HEK293 (cell line): ENCODE results near the gene SCOC.

ENCODE experiments used
- ATF2 ChIP-seq: fragments of 450-650 bp; formaldehyde crosslinking; IDR thresholded peaks from 2 replicates; pipeline ENCODE4 v1.5.1; 2016; ENCODE audit warnings: missing biosample characterization, missing genetic modification characterization, low read depth
- MYNN ChIP-seq: fragments of 450-650 bp; formaldehyde crosslinking; IDR thresholded peaks from 2 replicates; pipeline ENCODE4 v1.5.1; 2016; ENCODE audit warnings: missing biosample characterization, missing genetic modification characterization, borderline replicate concordance
- OVOL3 ChIP-seq: fragments of 450-650 bp; formaldehyde crosslinking; IDR thresholded peaks from 2 replicates; pipeline ENCODE4 v1.5.1; 2016; ENCODE audit warnings: missing biosample characterization, missing genetic modification characterization
- REST ChIP-seq: fragments of 450-650 bp; formaldehyde crosslinking; IDR thresholded peaks from 2 replicates; pipeline ENCODE4 v1.5.1; 2016; ENCODE audit warnings: missing biosample characterization, missing genetic modification characterization
- SP2 ChIP-seq: fragments of 450-650 bp; formaldehyde crosslinking; IDR thresholded peaks from 2 replicates; pipeline ENCODE4 v1.5.1; 2016; ENCODE audit warnings: missing biosample characterization, missing genetic modification characterization
- SP7 ChIP-seq: fragments of 450-650 bp; formaldehyde crosslinking; IDR thresholded peaks from 2 replicates; pipeline ENCODE4 v1.5.1; 2016; ENCODE audit warnings: missing biosample characterization, missing genetic modification characterization
- ZNF223 ChIP-seq: fragments of 450-650 bp; formaldehyde crosslinking; IDR thresholded peaks from 2 replicates; pipeline ENCODE4 v1.5.1; 2016; ENCODE audit warnings: missing biosample characterization, missing genetic modification characterization
- ZNF274 ChIP-seq, 2 experiments: fragments of 200-500 bp in 1 of 2; fragments of 450-650 bp in 1 of 2; sonication (Bioruptor generic) in 1 of 2; formaldehyde crosslinking in 1 of 2; IDR thresholded peaks; 2 replicates each; pipeline versions ENCODE4 v1.5.1 to v1.6.1; 2014 to 2016; ENCODE audit warnings: borderline replicate concordance in 1 of 2, inconsistent platforms in 1 of 2, low read length in 1 of 2, missing biosample characterization in 1 of 2, missing genetic modification characterization in 1 of 2
- ZNF580 ChIP-seq: fragments of 450-650 bp; formaldehyde crosslinking; IDR thresholded peaks from 2 replicates; pipeline ENCODE4 v1.5.1; 2016; ENCODE audit warnings: missing biosample characterization, missing genetic modification characterization
- ZNF610 ChIP-seq: fragments of 450-650 bp; formaldehyde crosslinking; IDR thresholded peaks from 2 replicates; pipeline ENCODE4 v1.5.1; 2016; ENCODE audit warnings: missing biosample characterization, missing genetic modification characterization, borderline replicate concordance
- TF ChIP-seq, protein P1 (sequence below): fragments of 450-650 bp; formaldehyde crosslinking; IDR thresholded peaks from 2 replicates; pipeline ENCODE4 v1.5.1; 2016; ENCODE audit warnings: missing biosample characterization, missing genetic modification characterization
- TF ChIP-seq, protein P2 (sequence below): fragments of 450-650 bp; formaldehyde crosslinking; IDR thresholded peaks from 2 replicates; pipeline ENCODE4 v1.5.1; 2016; ENCODE audit warnings: missing biosample characterization, missing genetic modification characterization

GRCh38 chr4:140400111-140400510, 26.7 kb downstream of the SCOC start:
- TF ChIP-seq ZNF610 (tag by site-specific recombination) (no peak), MYNN (no peak), ZNF223 (tag by site-specific recombination) (no peak), REST (no peak), ZNF580 (no peak), SP7 (tag by site-specific recombination) (no peak), ZNF274 (IDR thresholded peaks at IDR 0.05; ENCODE audit: low read length) (no peak), ZNF274 (tag by site-specific recombination; IDR thresholded peaks at IDR 0.05; ENCODE audit: borderline replicate concordance) (no peak), OVOL3 (tag by site-specific recombination) (no peak), SP2 (tag by site-specific recombination) (no peak), ATF2 (no peak)
- TF ChIP-seq, protein P1, sequence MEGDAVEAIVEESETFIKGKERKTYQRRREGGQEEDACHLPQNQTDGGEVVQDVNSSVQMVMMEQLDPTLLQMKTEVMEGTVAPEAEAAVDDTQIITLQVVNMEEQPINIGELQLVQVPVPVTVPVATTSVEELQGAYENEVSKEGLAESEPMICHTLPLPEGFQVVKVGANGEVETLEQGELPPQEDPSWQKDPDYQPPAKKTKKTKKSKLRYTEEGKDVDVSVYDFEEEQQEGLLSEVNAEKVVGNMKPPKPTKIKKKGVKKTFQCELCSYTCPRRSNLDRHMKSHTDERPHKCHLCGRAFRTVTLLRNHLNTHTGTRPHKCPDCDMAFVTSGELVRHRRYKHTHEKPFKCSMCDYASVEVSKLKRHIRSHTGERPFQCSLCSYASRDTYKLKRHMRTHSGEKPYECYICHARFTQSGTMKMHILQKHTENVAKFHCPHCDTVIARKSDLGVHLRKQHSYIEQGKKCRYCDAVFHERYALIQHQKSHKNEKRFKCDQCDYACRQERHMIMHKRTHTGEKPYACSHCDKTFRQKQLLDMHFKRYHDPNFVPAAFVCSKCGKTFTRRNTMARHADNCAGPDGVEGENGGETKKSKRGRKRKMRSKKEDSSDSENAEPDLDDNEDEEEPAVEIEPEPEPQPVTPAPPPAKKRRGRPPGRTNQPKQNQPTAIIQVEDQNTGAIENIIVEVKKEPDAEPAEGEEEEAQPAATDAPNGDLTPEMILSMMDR = no peak
- TF ChIP-seq, protein P2, sequence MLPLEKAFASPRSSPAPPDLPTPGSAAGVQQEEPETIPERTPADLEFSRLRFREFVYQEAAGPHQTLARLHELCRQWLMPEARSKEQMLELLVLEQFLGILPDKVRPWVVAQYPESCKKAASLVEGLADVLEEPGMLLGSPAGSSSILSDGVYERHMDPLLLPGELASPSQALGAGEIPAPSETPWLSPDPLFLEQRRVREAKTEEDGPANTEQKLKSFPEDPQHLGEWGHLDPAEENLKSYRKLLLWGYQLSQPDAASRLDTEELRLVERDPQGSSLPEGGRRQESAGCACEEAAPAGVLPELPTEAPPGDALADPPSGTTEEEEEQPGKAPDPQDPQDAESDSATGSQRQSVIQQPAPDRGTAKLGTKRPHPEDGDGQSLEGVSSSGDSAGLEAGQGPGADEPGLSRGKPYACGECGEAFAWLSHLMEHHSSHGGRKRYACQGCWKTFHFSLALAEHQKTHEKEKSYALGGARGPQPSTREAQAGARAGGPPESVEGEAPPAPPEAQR (tag by site-specific recombination) = no peak
